ENCODE measurements around the gene DLL4.

- TF ChIP-seq, protein P1, sequence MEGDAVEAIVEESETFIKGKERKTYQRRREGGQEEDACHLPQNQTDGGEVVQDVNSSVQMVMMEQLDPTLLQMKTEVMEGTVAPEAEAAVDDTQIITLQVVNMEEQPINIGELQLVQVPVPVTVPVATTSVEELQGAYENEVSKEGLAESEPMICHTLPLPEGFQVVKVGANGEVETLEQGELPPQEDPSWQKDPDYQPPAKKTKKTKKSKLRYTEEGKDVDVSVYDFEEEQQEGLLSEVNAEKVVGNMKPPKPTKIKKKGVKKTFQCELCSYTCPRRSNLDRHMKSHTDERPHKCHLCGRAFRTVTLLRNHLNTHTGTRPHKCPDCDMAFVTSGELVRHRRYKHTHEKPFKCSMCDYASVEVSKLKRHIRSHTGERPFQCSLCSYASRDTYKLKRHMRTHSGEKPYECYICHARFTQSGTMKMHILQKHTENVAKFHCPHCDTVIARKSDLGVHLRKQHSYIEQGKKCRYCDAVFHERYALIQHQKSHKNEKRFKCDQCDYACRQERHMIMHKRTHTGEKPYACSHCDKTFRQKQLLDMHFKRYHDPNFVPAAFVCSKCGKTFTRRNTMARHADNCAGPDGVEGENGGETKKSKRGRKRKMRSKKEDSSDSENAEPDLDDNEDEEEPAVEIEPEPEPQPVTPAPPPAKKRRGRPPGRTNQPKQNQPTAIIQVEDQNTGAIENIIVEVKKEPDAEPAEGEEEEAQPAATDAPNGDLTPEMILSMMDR (IDR thresholded peaks at IDR 0.05) = peak in 3 of 4 experiments; percentile 73 to 90 (median 83)
- peak; percentile 50 to 54 for TF ChIP-seq POLR2A (IDR thresholded peaks at IDR 0.05)
- TF ChIP-seq POLR2AphosphoS5 (IDR thresholded peaks at IDR 0.05) = peak; percentile 64
Observed at GRCh38 chr15:40941528-40942336, 12.6 kb downstream of the DLL4 start.
